Loucy (cell line): Measurements from ENCODE around the gene POP5.

Experiments used
- H2AFZ ChIP-seq: fragments of 200-600 bp; sonication (generic); 2 replicates; pipeline ENCODE4 v1.6.0; 2016; ENCODE audit warnings: antibody characterized with exemption, mild to moderate bottlenecking, low read length, moderate library complexity
- H3F3A ChIP-seq: fragments of 200-600 bp; 2 replicates; pipeline ENCODE4 v1.6.0; 2016; ENCODE audit warnings: antibody characterized with exemption, low read depth, mild to moderate bottlenecking
- H3K27me3 ChIP-seq: fragments of 200-600 bp; sonication (generic); 2 replicates; pipeline ENCODE4 v1.6.1; 2014; ENCODE audit warnings: low read length, mild to moderate bottlenecking; ENCODE audit not compliant: insufficient read depth, poor library complexity, severe bottlenecking
- H3K36me3 ChIP-seq: fragments of 200-600 bp; sonication (generic); 2 replicates; pipeline ENCODE4 v1.6.1; 2016; ENCODE audit warnings: low read length; ENCODE audit not compliant: insufficient read depth
- H3K4me1 ChIP-seq: fragments of 200-600 bp; sonication (generic); 2 replicates; pipeline ENCODE4 v1.5.1; 2014; ENCODE audit warnings: low read length, mild to moderate bottlenecking; ENCODE audit not compliant: insufficient read depth, poor library complexity, severe bottlenecking
- H3K4me2 ChIP-seq: fragments of 200-600 bp; sonication (generic); 2 replicates; pipeline ENCODE4 v1.6.0; 2014; ENCODE audit warnings: antibody characterized with exemption, low read length, low read depth, mild to moderate bottlenecking; ENCODE audit not compliant: poor library complexity, severe bottlenecking
- H3K4me3 ChIP-seq: fragments of 200-600 bp; sonication (generic); 2 replicates; pipeline ENCODE4 v1.5.1; 2014; ENCODE audit warnings: low read length, mild to moderate bottlenecking, mixed read lengths; ENCODE audit not compliant: poor library complexity, severe bottlenecking
- H3K79me2 ChIP-seq: fragments of 200-600 bp; sonication (generic); 2 replicates; pipeline ENCODE4 v1.6.1; 2014; ENCODE audit warnings: low read length; ENCODE audit not compliant: insufficient read depth
- H3K9ac ChIP-seq: fragments of 200-600 bp; sonication (generic); 2 replicates; pipeline ENCODE4 v1.6.0; 2014; ENCODE audit warnings: mild to moderate bottlenecking, low read depth, low read length, moderate library complexity; ENCODE audit not compliant: poor library complexity, severe bottlenecking
- H3K9me2 ChIP-seq: fragments of 200-600 bp; sonication (generic); replicated peaks from 2 replicates; pipeline ENCODE4 v1.6.1; 2016; ENCODE audit warnings: low read depth, low read length, mixed read lengths
- H3K9me3 ChIP-seq: fragments of 200-600 bp; sonication (generic); 2 replicates; pipeline ENCODE4 v1.6.1; 2014; ENCODE audit warnings: mild to moderate bottlenecking, antibody characterized with exemption, low read length, low read depth; ENCODE audit not compliant: insufficient read depth
- H4K20me1 ChIP-seq: fragments of 200-600 bp; sonication (generic); 2 replicates; pipeline ENCODE4 v1.6.0; 2014; ENCODE audit warnings: antibody characterized with exemption, low read length, mild to moderate bottlenecking; ENCODE audit not compliant: insufficient read depth, poor library complexity, severe bottlenecking
- CTCF ChIP-seq: fragments of 200-600 bp; sonication (generic); conservative IDR thresholded peaks from 2 replicates; pipeline ENCODE4 v1.5.1; 2014; ENCODE audit warnings: mild to moderate bottlenecking, antibody characterized with exemption, low read length
- EZH2phosphoT487 ChIP-seq: fragments of 200-600 bp; IDR thresholded peaks from 2 replicates; pipeline ENCODE4 v1.6.1; 2018; ENCODE audit warnings: antibody characterized with exemption, mild to moderate bottlenecking, moderate library complexity, borderline replicate concordance

Gene POP5

GRCh38 chr12:120573560-120573959, 7.6 kb downstream of the POP5 start:
- Histone ChIP-seq H2AFZ (no peak overlapping the region), H3F3A (no peaks in the 10 kb centered on the region), H3K4me1 (no peaks in the 10 kb centered on the region), H3K9me2 (no peaks in the 10 kb centered on the region), H3K36me3 (peaks cover 95% of the 10 kb centered on the region), H3K9ac (no peak overlapping the region), H3K4me2 (no peak overlapping the region), H3K27me3 (no peaks in the 10 kb centered on the region), H3K9me3 (no peaks in the 10 kb centered on the region), H3K79me2 (no peaks in the 10 kb centered on the region), H3K4me3 (no peak overlapping the region), H4K20me1 (no peaks in the 10 kb centered on the region)
- TF ChIP-seq CTCF (no peak), EZH2phosphoT487 (no peak)

DNA sequence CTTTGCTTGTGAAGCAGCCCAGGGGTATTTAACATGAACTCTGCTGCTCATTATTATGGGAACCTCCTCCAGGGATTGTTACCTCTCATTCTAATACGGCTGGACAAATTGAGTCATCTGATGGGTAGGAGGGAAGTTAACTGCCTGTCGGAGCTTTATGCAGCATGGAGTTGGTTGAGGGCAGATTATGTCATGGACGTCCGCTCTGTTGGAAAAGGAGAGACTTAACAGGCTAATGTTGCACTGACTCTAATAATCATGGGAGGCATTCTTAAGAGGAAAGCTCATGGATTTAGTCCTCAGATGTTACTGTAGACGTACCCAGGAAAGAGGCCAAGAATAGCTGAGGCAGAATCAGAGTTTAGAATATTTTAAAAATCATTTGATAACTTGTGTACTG, 9.9 kb downstream of the POP5 start:
- Histone ChIP-seq H2AFZ (no peak overlapping the region), H3K9me3 (no peaks in the 10 kb centered on the region), H3K4me1 (no peaks in the 10 kb centered on the region), H3K79me2 (no peaks in the 10 kb centered on the region), H3K36me3 (peaks cover 94% of the 10 kb centered on the region), H3F3A (no peaks in the 10 kb centered on the region), H3K9me2 (no peaks in the 10 kb centered on the region), H3K4me3 (no peak overlapping the region), H3K9ac (no peak overlapping the region), H3K27me3 (no peaks in the 10 kb centered on the region), H4K20me1 (no peaks in the 10 kb centered on the region), H3K4me2 (no peak overlapping the region)
- TF ChIP-seq CTCF (no peak), EZH2phosphoT487 (no peak)

- H3K9me2 ChIP-seq = no peaks in the 10 kb centered on the region
- H3K36me3 ChIP-seq = peaks cover 88% of the 10 kb centered on the region
- no peak for TF ChIP-seq CTCF
- no peak for TF ChIP-seq EZH2phosphoT487
These were observed 17.7 kb downstream of the POP5 start for GRCh38 chr12:120563495-120563894.

More at GRCh38 chr12:120563495-120563894, 17.7 kb downstream of the POP5 start:
- Histone ChIP-seq H3K4me2 (no peak overlapping the region), H2AFZ (no peak overlapping the region), H3K9ac (no peak overlapping the region), H3F3A (no peaks in the 10 kb centered on the region), H3K4me1 (no peaks in the 10 kb centered on the region), H3K79me2 (no peaks in the 10 kb centered on the region), H3K27me3 (no peaks in the 10 kb centered on the region), H3K9me3 (no peaks in the 10 kb centered on the region), H3K4me3 (no peak overlapping the region), H4K20me1 (peaks cover 5% of the 10 kb centered on the region)
